ENCODE measurements around the gene NQO1. TPM values are rescaled to one million over a fixed set of nuclear protein-coding genes. Genes with fewer than 3 reads are reported as not detected.

Gene NQO1
- total RNA-seq, 4 donors from 2014 or later = 42.4 to 311 (median 144) TPM

DNA sequence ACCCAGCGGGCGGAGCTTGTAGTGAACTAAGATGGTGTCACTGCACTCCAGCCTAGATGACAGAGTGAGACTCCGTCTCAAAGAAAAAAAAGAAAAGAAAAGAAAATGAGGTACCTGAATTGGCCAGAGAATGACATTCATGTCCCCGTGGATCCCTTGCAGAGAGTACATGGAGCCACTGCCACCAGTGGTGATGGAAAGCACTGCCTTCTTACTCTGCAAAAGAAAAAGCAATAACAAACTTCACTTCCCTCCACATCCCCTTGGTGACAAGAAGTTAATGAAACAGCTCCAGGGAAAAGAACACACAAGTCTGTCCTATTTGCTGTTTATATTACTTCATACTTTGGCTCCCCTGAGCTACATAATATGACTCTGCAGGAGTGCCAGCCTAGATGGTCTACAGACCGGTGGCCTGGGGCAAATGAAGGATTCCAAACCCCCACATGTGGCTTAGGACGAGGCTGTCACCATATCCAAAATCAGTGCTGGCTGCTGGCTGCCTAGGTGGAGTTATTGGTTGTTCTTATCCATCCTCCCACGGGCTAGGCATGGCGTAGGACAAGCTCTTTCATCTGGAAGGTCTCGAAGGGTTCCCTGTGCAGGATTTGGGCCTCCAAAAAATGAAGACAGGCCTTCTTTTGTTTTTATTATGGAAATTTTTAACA lies 13.3 kb downstream of the NQO1 start:
- Histone ChIP-seq H3K4me1 (no peaks in the 10 kb centered on the region), H3K36me3 (peaks cover 0 to 47% (median 0%) of the 10 kb centered on the region in 3 donors), H3K9me3 (no peaks in the 10 kb centered on the region), H3K4me3 (no peak overlapping the region), H3K27me3 (no peaks in the 10 kb centered on the region), H3K27ac (no peak overlapping the region)
- no peak for DNase-seq
- TF ChIP-seq, protein P1, sequence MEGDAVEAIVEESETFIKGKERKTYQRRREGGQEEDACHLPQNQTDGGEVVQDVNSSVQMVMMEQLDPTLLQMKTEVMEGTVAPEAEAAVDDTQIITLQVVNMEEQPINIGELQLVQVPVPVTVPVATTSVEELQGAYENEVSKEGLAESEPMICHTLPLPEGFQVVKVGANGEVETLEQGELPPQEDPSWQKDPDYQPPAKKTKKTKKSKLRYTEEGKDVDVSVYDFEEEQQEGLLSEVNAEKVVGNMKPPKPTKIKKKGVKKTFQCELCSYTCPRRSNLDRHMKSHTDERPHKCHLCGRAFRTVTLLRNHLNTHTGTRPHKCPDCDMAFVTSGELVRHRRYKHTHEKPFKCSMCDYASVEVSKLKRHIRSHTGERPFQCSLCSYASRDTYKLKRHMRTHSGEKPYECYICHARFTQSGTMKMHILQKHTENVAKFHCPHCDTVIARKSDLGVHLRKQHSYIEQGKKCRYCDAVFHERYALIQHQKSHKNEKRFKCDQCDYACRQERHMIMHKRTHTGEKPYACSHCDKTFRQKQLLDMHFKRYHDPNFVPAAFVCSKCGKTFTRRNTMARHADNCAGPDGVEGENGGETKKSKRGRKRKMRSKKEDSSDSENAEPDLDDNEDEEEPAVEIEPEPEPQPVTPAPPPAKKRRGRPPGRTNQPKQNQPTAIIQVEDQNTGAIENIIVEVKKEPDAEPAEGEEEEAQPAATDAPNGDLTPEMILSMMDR (IDR thresholded peaks at IDR 0.05) = no peak
- no peak for TF ChIP-seq POLR2A (IDR thresholded peaks at IDR 0.05)

DNA sequence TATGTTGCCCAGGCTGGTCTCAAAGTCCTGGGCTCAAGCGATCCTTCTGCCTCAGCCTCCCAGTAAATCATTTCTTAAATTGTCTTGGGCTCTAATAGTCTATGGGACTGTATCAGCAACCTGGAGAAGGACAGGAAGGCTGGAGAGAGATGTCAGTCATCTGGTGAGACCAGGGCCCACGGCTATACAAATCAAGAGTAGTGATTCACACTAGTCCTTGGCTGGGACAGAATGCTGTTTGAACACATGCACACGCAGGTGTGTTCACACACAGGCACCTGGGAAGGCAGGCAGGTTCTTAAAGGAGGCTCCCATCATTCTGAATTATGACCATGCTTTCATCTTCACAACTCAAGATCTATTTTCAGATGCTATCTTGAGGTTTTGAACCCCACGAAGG lies 14.1 kb downstream of the NQO1 start:
- H3K36me3 ChIP-seq = peaks cover 0 to 40% (median 0%) of the 10 kb centered on the region in 3 donors
- H3K9me3 ChIP-seq = no peaks in the 10 kb centered on the region
- TF ChIP-seq, protein P1 (IDR thresholded peaks at IDR 0.05) = no peak
- no peak for TF ChIP-seq POLR2A (IDR thresholded peaks at IDR 0.05)
- no peaks in the 10 kb centered on the region for H3K4me1 ChIP-seq
- H3K27ac ChIP-seq = no peak overlapping the region
- DNase-seq = no peak
- H3K4me3 ChIP-seq = no peak overlapping the region
- H3K27me3 ChIP-seq = no peaks in the 10 kb centered on the region

DNA sequence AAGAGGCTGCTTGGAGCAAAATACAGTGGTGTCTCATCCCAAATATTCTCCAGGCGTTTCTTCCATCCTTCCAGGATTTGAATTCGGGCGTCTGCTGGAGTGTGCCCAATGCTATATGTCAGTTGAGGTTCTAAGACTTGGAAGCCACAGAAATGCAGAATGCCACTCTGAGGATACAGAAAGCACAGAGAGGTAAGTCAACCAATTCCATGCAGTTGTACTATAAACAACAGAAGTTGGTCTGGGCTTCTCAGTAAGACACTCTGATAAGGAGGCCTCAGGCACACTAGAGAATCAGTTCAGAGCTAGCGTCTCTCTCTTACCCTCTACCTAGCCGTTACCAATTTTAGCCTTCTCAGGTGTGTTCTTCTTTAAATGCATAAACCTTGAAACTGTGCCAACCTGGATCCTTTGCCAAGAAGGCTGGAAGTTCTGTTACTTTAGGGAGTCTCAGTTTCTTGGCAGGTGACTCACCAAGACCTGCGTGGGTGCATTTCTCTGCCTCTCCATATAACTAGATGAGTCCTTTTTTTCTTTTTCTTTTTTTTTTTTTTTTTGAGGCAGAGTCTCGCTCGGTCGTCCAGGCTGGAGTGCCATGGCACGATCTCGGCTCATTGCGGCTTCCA lies 15.1 kb downstream of the NQO1 start:
- no peaks in the 10 kb centered on the region for H3K4me1 ChIP-seq
- peak in 1 of 3 donors; percentile 54 for DNase-seq
- no peak overlapping the region for H3K27ac ChIP-seq
- no peaks in the 10 kb centered on the region for H3K9me3 ChIP-seq
- no peak overlapping the region for H3K4me3 ChIP-seq
- TF ChIP-seq POLR2A (IDR thresholded peaks at IDR 0.05) = no peak
- TF ChIP-seq, protein P1 (IDR thresholded peaks at IDR 0.05) = no peak
- H3K36me3 ChIP-seq = peaks cover 0 to 31% (median 0%) of the 10 kb centered on the region in 3 donors
- no peaks in the 10 kb centered on the region for H3K27me3 ChIP-seq

DNA sequence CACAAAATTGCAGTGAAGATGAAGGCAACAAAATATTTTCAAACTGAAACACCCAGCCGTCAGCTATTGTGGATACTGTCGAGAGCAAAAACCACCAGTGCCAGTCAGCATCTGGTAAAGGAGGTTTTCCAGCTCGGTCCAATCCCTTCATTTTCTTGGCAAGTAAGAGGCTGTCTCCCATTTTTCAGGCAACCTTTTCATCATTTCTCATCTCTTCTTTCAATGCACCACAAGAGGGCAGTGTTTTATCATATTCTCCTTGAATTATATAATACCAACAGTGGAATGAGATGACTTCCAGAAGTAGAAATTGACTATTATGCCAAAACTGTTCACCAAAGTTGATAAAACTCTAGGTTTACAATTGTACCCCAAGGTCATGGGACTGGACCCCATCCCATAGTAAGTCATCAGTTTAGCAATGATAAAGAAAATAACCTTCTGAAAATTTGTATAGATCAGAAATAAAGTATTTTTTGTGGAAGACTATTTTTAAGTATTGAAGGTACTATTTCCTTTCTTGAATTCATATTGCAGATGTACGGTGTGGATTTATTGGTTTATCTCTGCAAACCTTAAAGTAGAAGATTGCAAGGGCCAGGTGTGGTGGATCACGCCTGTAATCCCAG lies 16.8 kb downstream of the NQO1 start:
- H3K27ac ChIP-seq = no peak overlapping the region
- no peak for DNase-seq
- peaks cover 0 to 14% (median 0%) of the 10 kb centered on the region in 3 donors for H3K36me3 ChIP-seq
- no peaks in the 10 kb centered on the region for H3K4me1 ChIP-seq
- no peaks in the 10 kb centered on the region for H3K9me3 ChIP-seq
- H3K4me3 ChIP-seq = no peak overlapping the region
- TF ChIP-seq, protein P1 (IDR thresholded peaks at IDR 0.05) = peak; percentile 43 to 93 (median 84)
- no peak for TF ChIP-seq POLR2A (IDR thresholded peaks at IDR 0.05)
- H3K27me3 ChIP-seq = no peaks in the 10 kb centered on the region

DNA sequence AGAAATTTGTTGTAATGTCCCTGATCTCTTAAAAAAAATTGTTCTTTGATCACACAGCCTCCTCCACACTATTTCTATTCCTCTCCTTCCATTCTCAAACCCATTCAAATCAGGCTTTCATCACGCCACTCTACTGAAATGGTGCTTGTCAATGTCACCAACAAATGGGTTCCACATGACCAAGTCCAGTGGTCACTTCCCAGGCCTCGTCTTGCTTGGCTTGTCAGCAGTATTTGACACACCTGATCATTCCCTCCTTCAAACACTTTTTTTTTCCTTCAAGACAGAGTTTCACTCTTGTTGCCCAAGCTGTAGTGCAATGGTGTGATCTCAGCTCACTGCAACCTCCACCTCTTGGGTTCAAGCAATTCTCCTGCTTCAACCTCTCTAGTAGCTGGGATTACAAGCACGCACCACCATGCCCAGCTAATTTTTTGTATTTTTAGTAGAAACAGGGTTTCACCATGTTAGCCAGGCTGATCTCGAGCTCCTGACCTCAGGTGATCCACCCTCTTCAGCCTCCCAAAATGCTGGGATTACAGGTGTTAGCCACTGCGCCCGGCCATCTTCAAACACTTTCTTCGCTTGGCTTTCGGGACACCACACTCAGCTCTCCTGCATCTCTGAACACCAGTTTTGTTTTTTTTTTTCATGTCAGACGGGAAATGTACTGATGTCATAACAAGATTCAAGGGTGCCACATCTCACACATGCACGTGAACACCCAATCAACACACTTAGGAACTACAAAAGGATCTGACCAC lies 18.3 kb downstream of the NQO1 start:
- DNase-seq = no peak
- Histone ChIP-seq H3K4me1 (no peaks in the 10 kb centered on the region), H3K27me3 (no peaks in the 10 kb centered on the region), H3K9me3 (no peaks in the 10 kb centered on the region), H3K27ac (no peak overlapping the region), H3K36me3 (peaks cover 0 to 13% (median 0%) of the 10 kb centered on the region in 3 donors), H3K4me3 (no peak overlapping the region)
- TF ChIP-seq, protein P1 (IDR thresholded peaks at IDR 0.05) = no peak
- no peak for TF ChIP-seq POLR2A (IDR thresholded peaks at IDR 0.05)
